Omental fat pad (tissue), 4 donors: ENCODE data around the gene METTL16. TPM values are rescaled to one million over a fixed set of nuclear protein-coding genes. Genes with fewer than 3 reads are reported as not detected.

Source experiments
- ATAC-seq: fragments of 150-250 bp; one replicate; pipeline ENCODE4 v1.9.1; 2016; ENCODE audit warnings: mild to moderate bottlenecking, moderate library complexity; ENCODE audit not compliant: low FRiP score
- DNase-seq: peaks from one replicate; pipeline ENCODE4 v3.0.0-alpha.2; 2019; ENCODE audit warnings: low spot score
- total RNA-seq, 4 donors: library from RNA; depleted of rRNA; stranded (reverse); fragments of >200 nt; gene quantifications; one replicate each; pipeline ENCODE4 v1.1.0, GENCODE V29; 2016
- TF ChIP-seq, protein P1 (sequence below), 3 donors: fragments of 450-650 bp; IDR thresholded peaks; one replicate each; pipeline ENCODE4 v1.5.1; 2016 to 2017; ENCODE audit warnings: antibody characterized with exemption in 3 of 3, mild to moderate bottlenecking in 3 of 3, moderate library complexity in 2 of 3

Gene METTL16
- total RNA-seq, 4 donors from 2014 or later, result 12.6 to 45.1 (median 19.1) TPM

DNA sequence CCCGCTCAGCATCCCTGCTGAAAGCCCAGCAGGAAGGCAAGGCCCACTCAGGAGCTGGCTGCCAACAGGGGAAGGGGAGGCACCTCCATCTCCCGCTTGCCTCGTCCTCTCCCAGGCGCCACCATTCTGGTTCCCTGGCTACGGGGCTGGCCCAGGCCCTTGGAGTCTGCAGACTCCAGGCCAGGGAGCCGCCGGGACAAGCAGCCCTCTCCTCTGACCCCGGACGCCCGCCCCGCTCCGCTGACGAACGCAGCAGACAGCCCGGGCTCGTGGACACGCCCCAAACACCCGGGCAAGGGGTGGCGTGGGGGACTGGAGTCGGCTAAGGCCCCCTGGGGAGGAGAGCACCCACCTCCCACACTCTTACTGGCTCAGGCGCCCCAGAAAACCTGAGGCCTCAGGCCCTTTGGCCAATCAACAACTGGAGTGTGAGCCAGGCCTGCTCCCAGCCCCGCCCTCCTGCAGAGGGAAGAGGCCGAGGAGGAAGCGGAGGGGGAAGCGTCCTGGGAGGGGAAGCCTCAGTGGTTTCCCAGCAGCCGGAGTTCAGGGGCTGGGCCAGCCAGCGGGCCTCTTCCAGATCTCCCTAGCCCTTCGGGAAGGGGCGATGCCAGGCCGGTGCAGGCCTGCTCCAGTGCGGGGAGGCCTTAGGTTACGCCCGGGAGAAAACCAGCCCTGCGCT is 115.0 kb downstream of the METTL16 start:
- DNase-seq, result peak; percentile 85
- peak; percentile 47 for ATAC-seq
- TF ChIP-seq, protein P1, sequence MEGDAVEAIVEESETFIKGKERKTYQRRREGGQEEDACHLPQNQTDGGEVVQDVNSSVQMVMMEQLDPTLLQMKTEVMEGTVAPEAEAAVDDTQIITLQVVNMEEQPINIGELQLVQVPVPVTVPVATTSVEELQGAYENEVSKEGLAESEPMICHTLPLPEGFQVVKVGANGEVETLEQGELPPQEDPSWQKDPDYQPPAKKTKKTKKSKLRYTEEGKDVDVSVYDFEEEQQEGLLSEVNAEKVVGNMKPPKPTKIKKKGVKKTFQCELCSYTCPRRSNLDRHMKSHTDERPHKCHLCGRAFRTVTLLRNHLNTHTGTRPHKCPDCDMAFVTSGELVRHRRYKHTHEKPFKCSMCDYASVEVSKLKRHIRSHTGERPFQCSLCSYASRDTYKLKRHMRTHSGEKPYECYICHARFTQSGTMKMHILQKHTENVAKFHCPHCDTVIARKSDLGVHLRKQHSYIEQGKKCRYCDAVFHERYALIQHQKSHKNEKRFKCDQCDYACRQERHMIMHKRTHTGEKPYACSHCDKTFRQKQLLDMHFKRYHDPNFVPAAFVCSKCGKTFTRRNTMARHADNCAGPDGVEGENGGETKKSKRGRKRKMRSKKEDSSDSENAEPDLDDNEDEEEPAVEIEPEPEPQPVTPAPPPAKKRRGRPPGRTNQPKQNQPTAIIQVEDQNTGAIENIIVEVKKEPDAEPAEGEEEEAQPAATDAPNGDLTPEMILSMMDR (IDR thresholded peaks at IDR 0.05), result no peak

DNA sequence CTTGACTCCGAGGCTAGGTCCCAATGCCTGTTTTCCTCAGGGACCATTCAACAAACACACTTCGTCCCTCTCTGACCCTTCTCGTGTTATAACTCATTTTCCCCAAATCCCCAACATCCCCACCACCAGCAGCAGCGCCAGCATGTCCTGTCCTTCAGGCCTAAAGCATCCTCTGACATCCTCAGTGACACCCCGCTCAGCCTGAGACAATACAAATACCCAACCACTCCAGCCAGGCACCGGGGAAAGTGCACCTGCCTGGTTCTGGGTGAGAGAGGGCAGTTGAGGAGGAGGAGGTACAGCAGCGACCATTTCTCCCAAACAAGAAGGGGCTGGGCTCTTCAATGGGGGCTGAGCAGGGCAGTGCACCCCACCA is 115.5 kb downstream of the METTL16 start:
- no peak for DNase-seq
- TF ChIP-seq, protein P1 (IDR thresholded peaks at IDR 0.05), result no peak

DNA sequence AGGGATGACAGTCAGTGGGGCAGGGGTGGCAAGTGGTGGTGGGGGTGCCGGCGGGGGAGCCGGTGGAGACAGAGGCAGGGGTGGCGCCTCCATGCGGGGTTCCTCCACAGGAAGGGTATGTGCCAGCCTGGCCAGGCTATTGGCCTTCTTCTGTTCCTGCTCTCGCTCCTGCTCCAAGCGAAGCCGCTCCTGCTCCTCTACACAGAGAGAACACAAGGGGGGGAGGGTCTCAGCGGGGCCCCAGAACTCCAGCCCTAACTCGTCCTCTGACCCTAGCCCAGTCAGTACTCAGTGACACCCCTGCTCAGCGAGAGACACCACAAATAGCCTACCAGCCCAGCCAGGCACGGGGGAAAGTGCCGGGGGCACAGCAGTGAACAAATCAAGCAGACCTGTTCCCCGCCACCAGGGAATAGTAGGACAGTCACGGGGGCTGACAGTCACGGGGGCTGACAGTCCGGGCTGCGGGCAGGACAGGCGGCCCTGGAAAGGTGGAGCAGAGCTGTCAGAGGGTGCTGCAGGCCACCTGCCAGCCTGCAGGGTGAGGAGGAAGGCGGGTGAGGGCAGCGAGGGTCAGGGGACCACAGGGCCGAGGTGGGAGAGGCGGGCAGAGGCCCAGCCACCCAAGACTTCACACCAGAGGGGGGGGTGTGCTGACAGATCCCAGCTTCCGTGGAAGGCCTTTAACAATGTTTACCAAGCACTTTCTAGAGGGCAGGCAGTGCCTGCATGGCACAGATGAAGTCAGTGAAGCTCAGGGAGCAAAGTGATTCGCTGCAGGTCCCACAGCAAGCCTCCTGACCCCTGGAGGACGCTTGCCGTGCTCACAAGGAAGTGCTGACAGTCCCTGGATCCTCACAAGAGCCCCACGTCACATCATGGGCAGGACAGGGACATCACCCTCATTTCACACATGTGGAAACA is 116.2 kb downstream of the METTL16 start:
- ATAC-seq, result no peak

More for the DNA sequence above, 115.5 kb downstream of the METTL16 start:
- no peak for ATAC-seq

DNA sequence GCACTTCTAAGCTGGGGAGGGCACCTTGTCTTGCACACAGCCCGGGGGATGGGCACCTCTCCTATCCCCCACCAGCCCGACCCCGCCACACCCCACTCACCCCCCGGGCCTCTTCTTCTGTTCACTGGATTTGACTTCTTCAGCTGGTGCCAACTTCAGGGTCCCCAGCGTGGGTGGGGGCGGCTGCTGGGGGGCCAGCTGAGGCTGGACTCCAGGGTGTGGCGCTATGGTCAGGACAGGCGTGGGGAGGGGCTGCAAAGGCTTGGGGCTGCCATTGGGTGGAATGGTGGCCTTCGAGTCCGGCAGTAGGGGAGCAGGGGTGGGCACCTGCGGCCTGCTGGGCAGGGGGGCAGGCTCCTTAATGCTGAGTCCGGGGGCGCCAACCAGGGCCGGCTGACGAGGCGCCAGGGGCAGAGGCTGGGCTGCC is 116.9 kb downstream of the METTL16 start:
- ATAC-seq (no peak), DNase-seq (no peak)
- TF ChIP-seq, protein P1 (IDR thresholded peaks at IDR 0.05), result no peak

More for the DNA sequence above, 116.2 kb downstream of the METTL16 start:
- TF ChIP-seq, protein P1 (IDR thresholded peaks at IDR 0.05), result no peak
- no peak for DNase-seq

DNA sequence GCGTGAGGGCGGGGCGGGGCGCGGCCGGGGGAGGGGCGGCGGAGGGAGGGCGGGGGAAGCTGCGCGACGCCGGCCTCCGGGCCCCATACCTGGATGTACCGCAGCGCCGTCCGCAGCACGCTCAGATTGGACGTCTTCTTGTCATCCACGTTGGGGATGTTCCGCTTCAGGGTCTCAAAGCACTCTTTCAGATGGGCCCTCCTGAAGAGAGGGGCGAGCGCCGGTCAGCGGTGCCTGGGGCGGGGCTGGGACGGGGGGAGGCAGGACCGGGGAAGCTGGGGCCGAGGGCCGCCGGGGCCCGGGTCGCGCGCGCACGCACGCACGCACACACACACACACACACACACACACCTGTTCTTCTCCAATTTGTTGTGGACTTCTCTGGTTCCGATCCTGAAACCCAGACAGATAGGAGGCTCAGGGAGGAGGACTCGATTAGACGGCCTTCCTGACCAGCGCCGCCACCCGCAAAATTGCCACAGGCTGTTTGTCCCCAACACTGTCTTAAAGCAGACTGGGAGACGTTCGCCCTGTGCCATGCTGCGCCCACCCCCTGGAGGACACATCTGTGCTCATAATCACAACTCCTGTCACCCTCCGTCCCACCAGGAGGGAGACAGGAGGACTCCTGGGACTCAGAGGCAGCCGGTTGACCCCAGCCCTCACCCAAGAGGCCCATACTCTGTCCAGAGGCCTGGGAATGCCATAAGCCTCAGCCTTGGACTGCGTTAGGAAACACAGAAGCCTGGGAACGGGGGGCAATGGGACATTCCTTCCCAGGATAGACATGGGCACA is 117.5 kb downstream of the METTL16 start:
- no peak for ATAC-seq

More for the DNA sequence above, 117.5 kb downstream of the METTL16 start:
- TF ChIP-seq, protein P1 (IDR thresholded peaks at IDR 0.05), result no peak
- no peak for DNase-seq
